ENCODE results near the gene BLVRB. TPM values are rescaled to one million over a fixed set of nuclear protein-coding genes. Genes with fewer than 3 reads are reported as not detected.

Gene BLVRB
- total and polyA plus RNA-seq, 9 of the 15 experiments (the other 6 are each of a cell fraction or from before 2014, with no cell fraction given) = 81.1 to 749 (median 331) TPM

GRCh38 chr19:40465557-40466218 is at the start of gene BLVRB (continued):
- TF ChIP-seq, protein P1, sequence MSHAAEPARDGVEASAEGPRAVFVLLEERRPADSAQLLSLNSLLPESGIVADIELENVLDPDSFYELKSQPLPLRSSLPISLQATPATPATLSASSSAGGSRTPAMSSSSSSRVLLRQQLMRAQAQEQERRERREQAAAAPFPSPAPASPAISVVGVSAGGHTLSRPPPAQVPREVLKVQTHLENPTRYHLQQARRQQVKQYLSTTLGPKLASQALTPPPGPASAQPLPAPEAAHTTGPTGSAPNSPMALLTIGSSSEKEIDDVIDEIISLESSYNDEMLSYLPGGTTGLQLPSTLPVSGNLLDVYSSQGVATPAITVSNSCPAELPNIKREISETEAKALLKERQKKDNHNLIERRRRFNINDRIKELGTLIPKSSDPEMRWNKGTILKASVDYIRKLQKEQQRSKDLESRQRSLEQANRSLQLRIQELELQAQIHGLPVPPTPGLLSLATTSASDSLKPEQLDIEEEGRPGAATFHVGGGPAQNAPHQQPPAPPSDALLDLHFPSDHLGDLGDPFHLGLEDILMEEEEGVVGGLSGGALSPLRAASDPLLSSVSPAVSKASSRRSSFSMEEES (CRISPR knock-in tag; IDR thresholded peaks at IDR 0.05) = peak; percentile 19; the same call in 1 of the 2 replicates
- TF ChIP-seq, protein P2, sequence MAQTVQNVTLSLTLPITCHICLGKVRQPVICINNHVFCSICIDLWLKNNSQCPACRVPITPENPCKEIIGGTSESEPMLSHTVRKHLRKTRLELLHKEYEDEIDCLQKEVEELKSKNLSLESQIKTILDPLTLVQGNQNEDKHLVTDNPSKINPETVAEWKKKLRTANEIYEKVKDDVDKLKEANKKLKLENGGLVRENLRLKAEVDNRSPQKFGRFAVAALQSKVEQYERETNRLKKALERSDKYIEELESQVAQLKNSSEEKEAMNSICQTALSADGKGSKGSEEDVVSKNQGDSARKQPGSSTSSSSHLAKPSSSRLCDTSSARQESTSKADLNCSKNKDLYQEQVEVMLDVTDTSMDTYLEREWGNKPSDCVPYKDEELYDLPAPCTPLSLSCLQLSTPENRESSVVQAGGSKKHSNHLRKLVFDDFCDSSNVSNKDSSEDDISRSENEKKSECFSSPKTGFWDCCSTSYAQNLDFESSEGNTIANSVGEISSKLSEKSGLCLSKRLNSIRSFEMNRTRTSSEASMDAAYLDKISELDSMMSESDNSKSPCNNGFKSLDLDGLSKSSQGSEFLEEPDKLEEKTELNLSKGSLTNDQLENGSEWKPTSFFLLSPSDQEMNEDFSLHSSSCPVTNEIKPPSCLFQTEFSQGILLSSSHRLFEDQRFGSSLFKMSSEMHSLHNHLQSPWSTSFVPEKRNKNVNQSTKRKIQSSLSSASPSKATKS (CRISPR knock-in tag; IDR thresholded peaks at IDR 0.05) = no peak
- TF ChIP-seq POU5F1 (IDR thresholded peaks at IDR 0.05; ENCODE audit: borderline replicate concordance, low read depth, low read length, partially characterized antibody) (no peak), POLR2AphosphoS5 (IDR thresholded peaks at IDR 0.05; ENCODE audit: control insufficient read depth, insufficient read depth, low read depth, low read length) (peak; percentile 77), ZFPM2 (CRISPR knock-in tag; IDR thresholded peaks at IDR 0.05) (no peak), TAF15 (IDR thresholded peaks at IDR 0.05; ENCODE audit: low read depth, low read length) (no peak), POLR2G (IDR thresholded peaks at IDR 0.05; ENCODE audit: low read depth, low read length) (peak; percentile 99), POLR2AphosphoS2 (IDR thresholded peaks at IDR 0.05; ENCODE audit: low read length) (peak; percentile 79; the same call in 1 of the 2 replicates), HLTF (IDR thresholded peaks at IDR 0.05) (0 out of 2 replicates have a peak, but pooled peaks have one; percentile 43), FUS (optimal IDR thresholded peaks at IDR 0.05; ENCODE audit: low read depth, low read length) (no peak), TAF9B (IDR thresholded peaks at IDR 0.05; ENCODE audit: partially characterized antibody) (no peak), ZC3H4 (CRISPR knock-in tag; IDR thresholded peaks at IDR 0.05; ENCODE audit: borderline replicate concordance) (no peak), SAFB2 (IDR thresholded peaks at IDR 0.05; ENCODE audit: borderline replicate concordance, low read depth, low read length, severe bottlenecking) (no peak), SNIP1 (IDR thresholded peaks at IDR 0.05; ENCODE audit: low read depth) (no peak), L3MBTL2 (IDR thresholded peaks at IDR 0.05) (peak; percentile 47), KLF13 (tag; IDR thresholded peaks at IDR 0.05; ENCODE audit: borderline replicate concordance, low read depth) (no peak; the same call in 1 of the 2 replicates), EGR1 (conservative IDR thresholded peaks at IDR 0.05) (peak; percentile 88), ATF4 (CRISPR knock-in tag; IDR thresholded peaks at IDR 0.05) (0 out of 2 replicates have a peak, but pooled peaks have one; percentile 25), ZNF780A (CRISPR knock-in tag; IDR thresholded peaks at IDR 0.05) (no peak), NFXL1 (CRISPR knock-in tag; IDR thresholded peaks at IDR 0.05) (no peak), ZKSCAN3 (CRISPR knock-in tag; IDR thresholded peaks at IDR 0.05) (no peak)
- TF ChIP-seq, protein P3, sequence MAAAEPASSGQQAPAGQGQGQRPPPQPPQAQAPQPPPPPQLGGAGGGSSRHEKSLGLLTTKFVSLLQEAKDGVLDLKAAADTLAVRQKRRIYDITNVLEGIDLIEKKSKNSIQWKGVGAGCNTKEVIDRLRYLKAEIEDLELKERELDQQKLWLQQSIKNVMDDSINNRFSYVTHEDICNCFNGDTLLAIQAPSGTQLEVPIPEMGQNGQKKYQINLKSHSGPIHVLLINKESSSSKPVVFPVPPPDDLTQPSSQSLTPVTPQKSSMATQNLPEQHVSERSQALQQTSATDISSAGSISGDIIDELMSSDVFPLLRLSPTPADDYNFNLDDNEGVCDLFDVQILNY (CRISPR knock-in tag; IDR thresholded peaks at IDR 0.05) = no peak
- TF ChIP-seq, protein P4, sequence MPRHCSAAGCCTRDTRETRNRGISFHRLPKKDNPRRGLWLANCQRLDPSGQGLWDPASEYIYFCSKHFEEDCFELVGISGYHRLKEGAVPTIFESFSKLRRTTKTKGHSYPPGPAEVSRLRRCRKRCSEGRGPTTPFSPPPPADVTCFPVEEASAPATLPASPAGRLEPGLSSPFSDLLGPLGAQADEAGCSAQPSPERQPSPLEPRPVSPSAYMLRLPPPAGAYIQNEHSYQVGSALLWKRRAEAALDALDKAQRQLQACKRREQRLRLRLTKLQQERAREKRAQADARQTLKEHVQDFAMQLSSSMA (CRISPR knock-in tag; IDR thresholded peaks at IDR 0.05) = no peak

Measured in K562 (cell line).